Heart left ventricle (tissue), 13 donors: ENCODE measurements around the gene HOXD3.

ENCODE experiments used
- POLR2A ChIP-seq, 2 donors: fragments of 450-650 bp; IDR thresholded peaks; one replicate each; pipeline ENCODE4 v1.6.1; 2017; ENCODE audit warnings: antibody characterized with exemption in 2 of 2, mild to moderate bottlenecking in 2 of 2, moderate library complexity in 2 of 2
- TF ChIP-seq, protein P1 (sequence below), 12 donors: fragments of 200-600 bp; sonication (generic) in 4 of 12; IDR thresholded peaks; one replicate each; pipeline versions ENCODE4 v1.5.0 to v1.8.0; 2018 to 2022; ENCODE audit warnings: antibody characterized with exemption in 12 of 12, mild to moderate bottlenecking in 5 of 12
- donor health status: ischemic (EF 13 %, LVEDD 7.1; RV severe dilation, severe dysfunction).
- donor health status: DM: no; HTN: yes; CAD: no.
- donor health status: DM: no; HTN: no; CAD: no.
- donor health status: ischemic (EF 25% LVEDD 6.9; RV normal size, moderate dysfunction).
- donor health status: ischemic (EF 25% LVEDD 5.7; RV mildly dilated, moderate dysfunction).
- donor health status: ischemic (EF 35%, LVEDD 5.7; RV mildly dilated, moderate dysfunction).
- donor health status: nonischemic (EF 11% LVEDD 7.7; RV severe dilation, severe dysfunction).
- donor health status: DM: yes; HTN: yes; CAD: no.
- donor health status: PGD.
- donor health status: ischemic (EF 29% LVEDD 5.4; RV normal size, mild dysfunction).
- donor health status: nonischemic (EF 23%, LVEDD 6.1; RV moderate dilation, normal function).

DNA sequence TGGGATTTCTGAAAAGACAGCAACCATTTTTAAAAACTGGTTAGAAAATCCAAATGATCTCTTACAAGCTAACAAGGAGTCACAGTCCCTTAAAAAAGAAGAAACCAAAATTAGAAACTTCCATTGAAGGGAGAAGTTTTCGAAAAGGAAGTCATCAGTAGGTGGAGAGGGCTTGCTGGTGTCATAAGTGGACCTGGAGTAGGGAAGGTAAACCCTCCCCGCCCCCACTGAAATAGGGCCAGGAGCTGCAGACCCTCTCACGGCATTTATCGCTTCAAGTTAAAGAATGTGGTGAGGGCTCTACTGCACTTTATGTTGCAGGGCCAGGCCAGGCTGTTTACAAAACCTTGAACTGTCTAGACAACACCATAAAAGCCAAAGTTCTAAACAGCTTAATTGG is 47.2 kb upstream of the HOXD3 start:
- TF ChIP-seq, protein P1, sequence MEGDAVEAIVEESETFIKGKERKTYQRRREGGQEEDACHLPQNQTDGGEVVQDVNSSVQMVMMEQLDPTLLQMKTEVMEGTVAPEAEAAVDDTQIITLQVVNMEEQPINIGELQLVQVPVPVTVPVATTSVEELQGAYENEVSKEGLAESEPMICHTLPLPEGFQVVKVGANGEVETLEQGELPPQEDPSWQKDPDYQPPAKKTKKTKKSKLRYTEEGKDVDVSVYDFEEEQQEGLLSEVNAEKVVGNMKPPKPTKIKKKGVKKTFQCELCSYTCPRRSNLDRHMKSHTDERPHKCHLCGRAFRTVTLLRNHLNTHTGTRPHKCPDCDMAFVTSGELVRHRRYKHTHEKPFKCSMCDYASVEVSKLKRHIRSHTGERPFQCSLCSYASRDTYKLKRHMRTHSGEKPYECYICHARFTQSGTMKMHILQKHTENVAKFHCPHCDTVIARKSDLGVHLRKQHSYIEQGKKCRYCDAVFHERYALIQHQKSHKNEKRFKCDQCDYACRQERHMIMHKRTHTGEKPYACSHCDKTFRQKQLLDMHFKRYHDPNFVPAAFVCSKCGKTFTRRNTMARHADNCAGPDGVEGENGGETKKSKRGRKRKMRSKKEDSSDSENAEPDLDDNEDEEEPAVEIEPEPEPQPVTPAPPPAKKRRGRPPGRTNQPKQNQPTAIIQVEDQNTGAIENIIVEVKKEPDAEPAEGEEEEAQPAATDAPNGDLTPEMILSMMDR (IDR thresholded peaks at IDR 0.05) = no peak
- no peak for TF ChIP-seq POLR2A (IDR thresholded peaks at IDR 0.05)
